H1 (cell line): ENCODE data around the gene SH3RF2. TPM values are rescaled to one million over a fixed set of nuclear protein-coding genes. Genes with fewer than 3 reads are reported as not detected.

Source experiments
- polyA plus RNA-seq, 7 experiments: library from polyadenylated mRNA; depleted of rRNA in 3 of 7; stranded (reverse) in 5 of 7; unstranded in 2 of 7; fragments of >200 nt in 5 of 7; fragments of 200-250 nt in 2 of 7; gene quantifications; 1 replicate in 5 of 7; 2 replicates in 1 of 7; 4 replicates in 1 of 7; pipeline versions ENCODE4 v1.2.1 to v1.2.3, GENCODE V29; 2011 to 2013; ENCODE audit warnings: missing spikeins in 2 of 7, mixed read lengths in 2 of 7
- total RNA-seq: library from RNA; stranded (reverse); fragmentation: NEBNext Ultra II Directional; extraction: Animal tissue kit (Norgen Biotek cat#: 25700); gene quantifications from 2 replicates; pipeline ENCODE4 v1.2.1, GENCODE V29; 2021
- TF ChIP-seq, protein P1 (sequence below): fragments of 300-600 bp; sonication (generic); IDR thresholded peaks from 2 replicates; pipeline ENCODE4 v1.7.1; 2012; ENCODE audit warnings: low read length, moderate library complexity, mild to moderate bottlenecking, inconsistent platforms; ENCODE audit not compliant: insufficient replicate concordance

Gene SH3RF2
- total and polyA plus RNA-seq, 2 of the 8 experiments (the other 6 are each of a cell fraction or from before 2014, with no cell fraction given), result 0.80 to 0.95 TPM

DNA sequence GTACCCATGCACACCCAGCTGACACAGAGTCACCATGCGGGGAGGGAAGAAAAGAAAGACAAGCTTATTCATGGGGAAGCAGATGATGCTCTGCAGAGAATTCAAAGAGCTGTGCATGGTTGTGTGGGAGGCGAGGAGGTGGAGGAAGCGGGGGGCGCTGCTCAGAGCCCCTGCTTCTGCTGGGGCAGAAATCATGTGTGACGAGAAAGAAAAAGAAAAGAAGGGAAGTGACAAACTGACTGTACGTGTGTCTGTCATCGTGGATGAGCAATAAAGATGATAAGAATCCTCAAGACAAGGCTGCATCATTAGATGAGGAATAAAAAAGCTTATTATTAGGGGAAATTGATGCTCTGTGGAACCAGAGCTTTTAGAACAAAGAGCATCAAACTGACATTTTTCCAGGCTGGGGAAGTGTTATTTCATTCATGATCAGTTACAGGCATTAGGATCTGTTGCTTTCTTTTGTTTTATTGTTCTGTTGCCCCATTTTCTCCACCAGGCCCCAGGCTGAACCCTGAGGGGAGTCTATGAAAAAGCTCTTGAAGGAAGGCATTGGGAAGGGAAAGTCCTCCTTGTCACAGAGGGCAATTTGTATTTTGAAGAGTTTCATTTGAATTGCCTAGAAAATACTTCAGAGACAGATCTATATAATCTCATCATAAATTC, 20.3 kb upstream of the SH3RF2 start (continued):
- TF ChIP-seq, protein P1, sequence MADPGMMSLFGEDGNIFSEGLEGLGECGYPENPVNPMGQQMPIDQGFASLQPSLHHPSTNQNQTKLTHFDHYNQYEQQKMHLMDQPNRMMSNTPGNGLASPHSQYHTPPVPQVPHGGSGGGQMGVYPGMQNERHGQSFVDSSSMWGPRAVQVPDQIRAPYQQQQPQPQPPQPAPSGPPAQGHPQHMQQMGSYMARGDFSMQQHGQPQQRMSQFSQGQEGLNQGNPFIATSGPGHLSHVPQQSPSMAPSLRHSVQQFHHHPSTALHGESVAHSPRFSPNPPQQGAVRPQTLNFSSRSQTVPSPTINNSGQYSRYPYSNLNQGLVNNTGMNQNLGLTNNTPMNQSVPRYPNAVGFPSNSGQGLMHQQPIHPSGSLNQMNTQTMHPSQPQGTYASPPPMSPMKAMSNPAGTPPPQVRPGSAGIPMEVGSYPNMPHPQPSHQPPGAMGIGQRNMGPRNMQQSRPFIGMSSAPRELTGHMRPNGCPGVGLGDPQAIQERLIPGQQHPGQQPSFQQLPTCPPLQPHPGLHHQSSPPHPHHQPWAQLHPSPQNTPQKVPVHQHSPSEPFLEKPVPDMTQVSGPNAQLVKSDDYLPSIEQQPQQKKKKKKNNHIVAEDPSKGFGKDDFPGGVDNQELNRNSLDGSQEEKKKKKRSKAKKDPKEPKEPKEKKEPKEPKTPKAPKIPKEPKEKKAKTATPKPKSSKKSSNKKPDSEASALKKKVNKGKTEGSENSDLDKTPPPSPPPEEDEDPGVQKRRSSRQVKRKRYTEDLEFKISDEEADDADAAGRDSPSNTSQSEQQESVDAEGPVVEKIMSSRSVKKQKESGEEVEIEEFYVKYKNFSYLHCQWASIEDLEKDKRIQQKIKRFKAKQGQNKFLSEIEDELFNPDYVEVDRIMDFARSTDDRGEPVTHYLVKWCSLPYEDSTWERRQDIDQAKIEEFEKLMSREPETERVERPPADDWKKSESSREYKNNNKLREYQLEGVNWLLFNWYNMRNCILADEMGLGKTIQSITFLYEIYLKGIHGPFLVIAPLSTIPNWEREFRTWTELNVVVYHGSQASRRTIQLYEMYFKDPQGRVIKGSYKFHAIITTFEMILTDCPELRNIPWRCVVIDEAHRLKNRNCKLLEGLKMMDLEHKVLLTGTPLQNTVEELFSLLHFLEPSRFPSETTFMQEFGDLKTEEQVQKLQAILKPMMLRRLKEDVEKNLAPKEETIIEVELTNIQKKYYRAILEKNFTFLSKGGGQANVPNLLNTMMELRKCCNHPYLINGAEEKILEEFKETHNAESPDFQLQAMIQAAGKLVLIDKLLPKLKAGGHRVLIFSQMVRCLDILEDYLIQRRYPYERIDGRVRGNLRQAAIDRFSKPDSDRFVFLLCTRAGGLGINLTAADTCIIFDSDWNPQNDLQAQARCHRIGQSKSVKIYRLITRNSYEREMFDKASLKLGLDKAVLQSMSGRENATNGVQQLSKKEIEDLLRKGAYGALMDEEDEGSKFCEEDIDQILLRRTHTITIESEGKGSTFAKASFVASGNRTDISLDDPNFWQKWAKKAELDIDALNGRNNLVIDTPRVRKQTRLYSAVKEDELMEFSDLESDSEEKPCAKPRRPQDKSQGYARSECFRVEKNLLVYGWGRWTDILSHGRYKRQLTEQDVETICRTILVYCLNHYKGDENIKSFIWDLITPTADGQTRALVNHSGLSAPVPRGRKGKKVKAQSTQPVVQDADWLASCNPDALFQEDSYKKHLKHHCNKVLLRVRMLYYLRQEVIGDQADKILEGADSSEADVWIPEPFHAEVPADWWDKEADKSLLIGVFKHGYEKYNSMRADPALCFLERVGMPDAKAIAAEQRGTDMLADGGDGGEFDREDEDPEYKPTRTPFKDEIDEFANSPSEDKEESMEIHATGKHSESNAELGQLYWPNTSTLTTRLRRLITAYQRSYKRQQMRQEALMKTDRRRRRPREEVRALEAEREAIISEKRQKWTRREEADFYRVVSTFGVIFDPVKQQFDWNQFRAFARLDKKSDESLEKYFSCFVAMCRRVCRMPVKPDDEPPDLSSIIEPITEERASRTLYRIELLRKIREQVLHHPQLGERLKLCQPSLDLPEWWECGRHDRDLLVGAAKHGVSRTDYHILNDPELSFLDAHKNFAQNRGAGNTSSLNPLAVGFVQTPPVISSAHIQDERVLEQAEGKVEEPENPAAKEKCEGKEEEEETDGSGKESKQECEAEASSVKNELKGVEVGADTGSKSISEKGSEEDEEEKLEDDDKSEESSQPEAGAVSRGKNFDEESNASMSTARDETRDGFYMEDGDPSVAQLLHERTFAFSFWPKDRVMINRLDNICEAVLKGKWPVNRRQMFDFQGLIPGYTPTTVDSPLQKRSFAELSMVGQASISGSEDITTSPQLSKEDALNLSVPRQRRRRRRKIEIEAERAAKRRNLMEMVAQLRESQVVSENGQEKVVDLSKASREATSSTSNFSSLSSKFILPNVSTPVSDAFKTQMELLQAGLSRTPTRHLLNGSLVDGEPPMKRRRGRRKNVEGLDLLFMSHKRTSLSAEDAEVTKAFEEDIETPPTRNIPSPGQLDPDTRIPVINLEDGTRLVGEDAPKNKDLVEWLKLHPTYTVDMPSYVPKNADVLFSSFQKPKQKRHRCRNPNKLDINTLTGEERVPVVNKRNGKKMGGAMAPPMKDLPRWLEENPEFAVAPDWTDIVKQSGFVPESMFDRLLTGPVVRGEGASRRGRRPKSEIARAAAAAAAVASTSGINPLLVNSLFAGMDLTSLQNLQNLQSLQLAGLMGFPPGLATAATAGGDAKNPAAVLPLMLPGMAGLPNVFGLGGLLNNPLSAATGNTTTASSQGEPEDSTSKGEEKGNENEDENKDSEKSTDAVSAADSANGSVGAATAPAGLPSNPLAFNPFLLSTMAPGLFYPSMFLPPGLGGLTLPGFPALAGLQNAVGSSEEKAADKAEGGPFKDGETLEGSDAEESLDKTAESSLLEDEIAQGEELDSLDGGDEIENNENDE, result no peak
